ENCODE measurements around the gene HSPD1. TPM values are rescaled to one million over a fixed set of nuclear protein-coding genes. Genes with fewer than 3 reads are reported as not detected.

HSPD1 gene
- total RNA-seq, result 100 to 1,000 TPM in 1 of 4 donors, 10 to 100 TPM in 3; 74.7 to 104 (median 88.9) TPM

DNA sequence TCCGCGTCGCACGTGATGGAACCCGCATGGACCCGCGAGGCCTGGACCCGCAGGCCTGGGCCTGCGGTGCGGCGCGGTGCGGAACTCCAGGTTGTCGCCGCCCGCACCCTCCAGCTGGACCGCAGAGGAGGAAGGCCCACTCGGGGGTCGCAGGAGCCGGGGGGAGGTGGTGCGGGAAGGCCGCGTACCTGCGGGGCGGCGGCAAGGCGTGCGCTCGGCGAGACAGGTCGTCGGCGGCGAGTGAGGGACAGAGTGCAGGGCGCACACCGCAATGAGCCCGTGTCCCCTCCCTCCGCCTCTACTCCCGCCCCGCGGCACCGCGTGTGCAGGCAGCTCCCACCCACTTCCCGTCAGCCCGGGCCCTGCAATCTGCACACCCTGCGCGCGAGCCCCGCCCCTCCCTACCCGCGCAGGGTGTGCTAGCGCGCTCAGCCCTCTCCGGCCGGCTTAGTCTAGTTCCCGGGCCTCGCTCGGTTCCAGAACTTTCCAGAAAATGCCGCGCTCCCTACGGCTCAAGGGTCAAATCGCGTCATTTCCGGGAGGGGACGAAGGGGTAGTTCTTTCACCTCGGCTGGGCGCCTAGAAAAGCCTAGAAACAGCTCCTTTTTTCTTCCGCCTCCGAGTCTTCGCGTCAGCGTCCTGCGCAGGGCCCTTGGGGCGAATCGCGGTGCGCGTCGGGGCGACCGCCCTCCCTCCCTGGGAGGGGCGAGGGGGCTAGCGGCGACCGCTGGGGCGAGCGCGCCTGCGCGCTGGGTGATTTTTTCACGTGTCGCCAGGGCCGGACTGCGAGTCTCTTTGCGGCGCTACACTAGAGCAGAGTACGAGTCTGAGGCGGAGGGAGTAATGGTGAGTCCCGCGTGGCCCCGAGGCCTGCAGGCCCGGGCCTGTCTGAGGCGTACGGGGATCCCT is at the start of gene HSPD1, which contains the start of gene HSPE1:
Gene HSPD1, minus strand, starts transcription at position 247 of the 909 bp plus-strand sequence. CDS start 992 bp downstream, outside the sequence.
Gene HSPE1, plus strand, starts transcription at position 786 of the 909 bp plus-strand sequence. Its CDS starts 58 bp downstream, at position 844.
- intact Hi-C loops (cut with DNase I; ENCODE audit: low total_unique reads), result loop anchor here (10.0 kb wide), 1 partner anchor 205 kb away; the partner anchor contains the start of gene MARS2
- peak in 1 of 2 donors; percentile 42 for TF ChIP-seq POLR2A (IDR thresholded peaks at IDR 0.05)
- TF ChIP-seq, protein P1, sequence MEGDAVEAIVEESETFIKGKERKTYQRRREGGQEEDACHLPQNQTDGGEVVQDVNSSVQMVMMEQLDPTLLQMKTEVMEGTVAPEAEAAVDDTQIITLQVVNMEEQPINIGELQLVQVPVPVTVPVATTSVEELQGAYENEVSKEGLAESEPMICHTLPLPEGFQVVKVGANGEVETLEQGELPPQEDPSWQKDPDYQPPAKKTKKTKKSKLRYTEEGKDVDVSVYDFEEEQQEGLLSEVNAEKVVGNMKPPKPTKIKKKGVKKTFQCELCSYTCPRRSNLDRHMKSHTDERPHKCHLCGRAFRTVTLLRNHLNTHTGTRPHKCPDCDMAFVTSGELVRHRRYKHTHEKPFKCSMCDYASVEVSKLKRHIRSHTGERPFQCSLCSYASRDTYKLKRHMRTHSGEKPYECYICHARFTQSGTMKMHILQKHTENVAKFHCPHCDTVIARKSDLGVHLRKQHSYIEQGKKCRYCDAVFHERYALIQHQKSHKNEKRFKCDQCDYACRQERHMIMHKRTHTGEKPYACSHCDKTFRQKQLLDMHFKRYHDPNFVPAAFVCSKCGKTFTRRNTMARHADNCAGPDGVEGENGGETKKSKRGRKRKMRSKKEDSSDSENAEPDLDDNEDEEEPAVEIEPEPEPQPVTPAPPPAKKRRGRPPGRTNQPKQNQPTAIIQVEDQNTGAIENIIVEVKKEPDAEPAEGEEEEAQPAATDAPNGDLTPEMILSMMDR (IDR thresholded peaks at IDR 0.05), result peak in 1 of 3 donors; percentile 100
- H3K4me3 ChIP-seq (ENCODE audit: low read depth, poor library complexity, severe bottlenecking), result peak within 1 kb of the TSS; percentile 81
- peak; percentile 99 to 100 for DNase-seq (ENCODE audit: low spot score in 2 of 2)
- 0% methylated on average over 70 to 75 of the region's 104 CpGs for WGBS, 2 donors

DNA sequence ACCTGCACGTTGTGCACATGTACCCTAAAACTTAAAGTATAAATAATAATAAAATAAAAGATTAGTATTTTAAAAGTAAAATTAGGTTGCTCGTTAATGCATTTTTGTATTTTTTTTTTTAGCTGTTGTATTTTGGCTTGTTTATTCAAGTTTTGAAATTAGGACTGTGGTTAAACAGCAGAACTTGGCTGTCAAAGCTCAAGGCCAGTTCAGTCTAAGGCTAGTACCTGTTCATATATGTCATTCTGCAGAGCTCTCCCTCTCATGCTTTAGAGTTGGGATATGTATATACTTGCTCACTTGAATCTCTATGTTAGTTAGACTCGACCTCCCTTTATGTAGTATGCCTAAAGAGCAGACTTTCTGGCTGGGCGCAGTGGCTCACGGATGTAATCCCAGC is 48.9 kb upstream of the HSPD1 start:
- no peak overlapping the region for H3K4me3 ChIP-seq (ENCODE audit: low read depth, poor library complexity, severe bottlenecking)
- WGBS, 2 donors, result 86 to 92% methylated on average over 5 of the region's 5 CpGs
- intact Hi-C loops (cut with DNase I; ENCODE audit: low total_unique reads), result no loop called here
- TF ChIP-seq, protein P1 (IDR thresholded peaks at IDR 0.05), result no peak
- TF ChIP-seq POLR2A (IDR thresholded peaks at IDR 0.05), result no peak
- no peak for DNase-seq (ENCODE audit: low spot score in 2 of 2)

DNA sequence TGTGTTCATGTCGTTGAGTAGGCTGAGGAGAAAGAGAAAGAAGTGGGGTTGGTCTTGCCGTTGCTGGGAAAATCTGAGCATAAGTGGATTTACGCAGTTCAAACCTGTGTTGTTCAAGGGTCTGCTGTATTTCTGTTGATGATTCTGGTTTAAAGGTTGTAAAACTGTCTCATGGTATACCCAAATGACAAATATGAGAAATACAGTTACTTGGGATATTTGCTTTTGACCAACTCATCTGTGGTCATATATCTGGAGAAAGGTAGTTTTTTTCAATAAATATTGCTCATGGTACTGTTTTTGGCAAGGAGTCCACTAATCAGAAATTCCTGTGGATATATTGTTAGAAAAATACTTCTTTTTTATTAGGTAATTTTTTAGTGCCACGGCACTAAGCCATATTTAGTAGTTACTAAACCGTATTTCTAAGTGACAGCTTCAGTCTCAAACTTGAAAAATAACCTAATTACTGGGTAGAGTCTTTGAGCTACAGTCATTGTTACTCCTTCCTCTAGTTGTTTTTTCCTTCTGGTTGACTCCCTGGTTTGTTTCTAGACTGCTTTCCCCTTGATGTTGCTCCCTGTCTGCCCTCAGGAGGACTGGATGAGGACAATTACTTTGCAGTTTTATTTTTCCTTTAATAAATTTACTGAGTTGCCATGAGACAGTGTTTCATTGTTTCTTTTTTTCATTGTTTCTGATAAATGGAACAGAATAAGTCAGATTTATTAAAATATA is 47.7 kb upstream of the HSPD1 start:
- intact Hi-C loops (cut with DNase I; ENCODE audit: low total_unique reads), result no loop called here
- DNase-seq (ENCODE audit: low spot score in 2 of 2), result no peak
- WGBS, 2 donors, result 87 to 90% methylated on average over 5 of the region's 5 CpGs
- no peak overlapping the region for H3K4me3 ChIP-seq (ENCODE audit: low read depth, poor library complexity, severe bottlenecking)
- TF ChIP-seq POLR2A (IDR thresholded peaks at IDR 0.05), result no peak
- TF ChIP-seq, protein P1 (IDR thresholded peaks at IDR 0.05), result no peak

DNA sequence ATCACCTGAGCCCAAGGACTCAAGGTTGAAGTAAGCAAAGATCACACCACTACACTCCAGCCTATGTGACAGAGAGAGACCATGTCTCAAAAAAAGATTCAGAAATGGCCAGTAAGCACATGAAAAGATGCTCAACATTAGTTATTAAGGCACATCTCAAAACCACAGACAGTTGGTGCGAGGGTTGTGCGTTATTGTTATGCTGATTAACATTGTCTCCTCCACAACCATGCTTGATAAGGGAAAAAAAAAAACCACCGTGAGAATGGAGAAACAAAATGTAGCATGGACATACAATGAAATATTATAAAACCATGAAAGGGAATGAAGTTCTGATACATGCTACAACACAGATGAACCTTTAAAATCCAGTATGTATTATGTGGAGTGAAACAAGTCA is 43.6 kb upstream of the HSPD1 start:
- no peak for TF ChIP-seq POLR2A (IDR thresholded peaks at IDR 0.05)
- TF ChIP-seq, protein P1 (IDR thresholded peaks at IDR 0.05), result no peak
- DNase-seq (ENCODE audit: low spot score in 2 of 2), result no peak
- WGBS, 2 donors, result 94 to 95% methylated on average over 3 of the region's 3 CpGs
- intact Hi-C loops (cut with DNase I; ENCODE audit: low total_unique reads), result no loop called here
- H3K4me3 ChIP-seq (ENCODE audit: low read depth, poor library complexity, severe bottlenecking), result no peak overlapping the region

DNA sequence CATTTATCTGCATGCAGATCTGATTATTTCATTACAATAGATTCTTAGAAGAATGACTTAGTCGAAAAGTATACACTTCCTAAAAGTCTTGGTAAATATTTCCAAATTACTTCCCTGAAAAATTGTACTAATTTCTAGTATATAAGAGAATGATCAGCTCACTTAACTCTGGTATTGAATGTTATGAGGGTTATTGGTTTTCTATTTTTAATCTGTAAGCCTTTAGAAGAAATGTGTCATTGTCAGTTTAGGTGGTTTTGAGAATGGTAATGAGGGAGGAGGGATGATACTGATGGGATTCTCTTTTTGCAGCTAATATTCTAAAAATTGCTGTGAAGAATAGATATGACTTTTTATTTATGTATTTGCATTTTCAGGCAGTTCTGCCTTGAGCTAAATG is 40.1 kb upstream of the HSPD1 start:
- 64 to 80% methylated on average over 1 of the region's 1 CpG for WGBS, 2 donors
- no peak overlapping the region for H3K4me3 ChIP-seq (ENCODE audit: low read depth, poor library complexity, severe bottlenecking)
- no peak for TF ChIP-seq POLR2A (IDR thresholded peaks at IDR 0.05)
- no peak for DNase-seq (ENCODE audit: low spot score in 2 of 2)
- intact Hi-C loops (cut with DNase I; ENCODE audit: low total_unique reads), result no loop called here

DNA sequence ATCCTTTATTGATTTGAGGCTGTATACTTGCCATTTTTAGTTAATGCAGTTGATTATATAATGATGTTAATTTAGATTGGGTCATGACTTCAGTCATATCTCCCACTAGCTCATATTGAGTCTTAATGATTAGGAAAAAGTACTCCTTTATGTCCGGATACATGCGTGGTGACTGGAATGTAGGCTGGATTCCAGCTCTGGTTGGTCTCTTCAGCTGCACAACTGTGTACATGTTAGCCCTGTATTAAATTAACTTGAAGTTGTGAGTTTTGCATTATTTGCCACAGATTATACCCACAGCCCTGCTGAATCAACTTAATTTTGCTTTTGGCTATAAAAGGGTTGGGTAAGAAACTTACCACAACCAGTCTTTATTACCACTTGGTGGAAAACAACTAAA is 38.8 kb upstream of the HSPD1 start:
- no peak for DNase-seq (ENCODE audit: low spot score in 2 of 2)
- TF ChIP-seq, protein P1 (IDR thresholded peaks at IDR 0.05), result no peak
- TF ChIP-seq POLR2A (IDR thresholded peaks at IDR 0.05), result no peak
- intact Hi-C loops (cut with DNase I; ENCODE audit: low total_unique reads), result no loop called here
- no peak overlapping the region for H3K4me3 ChIP-seq (ENCODE audit: low read depth, poor library complexity, severe bottlenecking)
- WGBS, 2 donors, result 49 to 55% methylated on average over 2 of the region's 2 CpGs
